DMS53 treated with DMSO at 0.1 percent for 48 hours (cell line): ENCODE data around the gene NOL4L.

ENCODE experiments used
- DNase-seq: peaks from one replicate; lab custom pipeline; 2025; ENCODE audit not compliant: unreplicated experiment; lab: John Stamatoyannopoulos, UW

Gene NOL4L

GRCh38 chr20:32577023-32577422, 8.1 kb downstream of the NOL4L start:
- DNase-seq: no peak

DNA sequence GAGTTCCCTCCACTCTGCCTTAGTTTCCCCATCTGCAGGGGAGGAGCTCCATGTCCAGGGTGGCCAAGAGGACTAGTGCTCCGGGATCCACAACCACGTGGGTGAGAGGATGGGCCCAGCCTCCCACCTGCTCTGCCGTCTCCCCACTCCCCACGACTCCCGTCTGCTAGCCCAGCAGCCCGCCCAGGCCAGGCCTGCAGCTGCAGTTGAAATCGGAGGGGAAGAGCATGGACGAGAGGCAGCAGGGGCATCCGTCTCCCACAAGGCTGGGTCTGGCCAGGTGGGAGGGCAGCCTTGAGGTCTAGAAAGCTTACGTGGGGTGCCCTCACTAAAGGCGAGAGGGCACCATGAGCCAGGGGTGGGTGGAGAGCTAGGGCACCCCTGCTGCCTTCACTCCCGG, 8.6 kb downstream of the NOL4L start:
- DNase-seq: no peak

GRCh38 chr20:32575805-32576204, 9.3 kb downstream of the NOL4L start:
- DNase-seq: no peak

GRCh38 chr20:32575227-32575581, 9.9 kb downstream of the NOL4L start:
- DNase-seq: no peak

DNA sequence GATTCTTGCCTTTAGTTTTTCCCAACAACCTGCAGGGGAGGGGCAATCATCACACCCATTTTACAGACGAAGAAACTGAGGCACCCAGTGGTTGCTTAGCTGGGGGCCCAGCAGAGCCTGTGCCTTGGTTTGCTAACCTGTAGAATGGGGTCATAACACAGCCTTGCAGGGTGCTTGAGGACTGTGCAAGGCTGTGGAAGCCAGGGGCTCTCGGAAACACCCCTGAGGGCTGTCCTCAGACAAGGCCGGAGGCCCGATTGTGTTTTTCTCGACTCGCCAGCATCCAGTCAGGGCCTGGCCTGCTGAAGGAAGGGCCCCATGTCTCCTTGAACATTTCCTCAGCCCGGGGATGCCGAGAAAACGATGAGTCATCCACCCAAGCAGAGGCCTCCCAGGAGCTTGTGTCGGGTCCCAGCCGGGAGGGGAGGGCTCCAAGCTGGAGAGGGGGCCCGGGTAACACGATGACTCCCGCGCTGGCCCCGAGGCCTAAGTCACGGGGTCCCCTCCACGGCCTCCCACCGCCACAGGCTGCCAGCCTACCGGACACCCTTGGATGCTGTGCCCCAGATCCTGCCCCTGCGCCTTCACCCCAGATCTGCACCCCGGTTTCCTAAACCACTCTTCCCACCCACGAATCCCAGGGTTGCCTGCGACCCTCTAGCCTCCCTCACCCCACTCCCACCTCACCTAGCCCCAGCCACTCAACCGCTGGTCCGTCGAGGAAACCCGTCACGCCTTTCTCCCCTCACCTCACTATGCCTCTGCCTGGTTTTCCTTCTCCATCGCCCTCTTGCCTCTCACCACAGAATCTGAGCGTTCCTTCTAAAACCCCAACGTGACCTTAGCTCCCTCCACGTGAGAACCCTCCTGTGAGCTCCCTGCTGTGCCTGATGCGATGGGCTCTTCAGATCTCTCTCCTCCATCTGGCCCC, 10.6 kb downstream of the NOL4L start:
- DNase-seq: no peak

- DNase-seq: no peak
These were observed 11.8 kb downstream of the NOL4L start for GRCh38 chr20:32573167-32573851.

- no peak for DNase-seq
These were observed 12.7 kb downstream of the NOL4L start for GRCh38 chr20:32572271-32572968.

GRCh38 chr20:32571566-32571965, 13.6 kb downstream of the NOL4L start:
- no peak for DNase-seq

DNA sequence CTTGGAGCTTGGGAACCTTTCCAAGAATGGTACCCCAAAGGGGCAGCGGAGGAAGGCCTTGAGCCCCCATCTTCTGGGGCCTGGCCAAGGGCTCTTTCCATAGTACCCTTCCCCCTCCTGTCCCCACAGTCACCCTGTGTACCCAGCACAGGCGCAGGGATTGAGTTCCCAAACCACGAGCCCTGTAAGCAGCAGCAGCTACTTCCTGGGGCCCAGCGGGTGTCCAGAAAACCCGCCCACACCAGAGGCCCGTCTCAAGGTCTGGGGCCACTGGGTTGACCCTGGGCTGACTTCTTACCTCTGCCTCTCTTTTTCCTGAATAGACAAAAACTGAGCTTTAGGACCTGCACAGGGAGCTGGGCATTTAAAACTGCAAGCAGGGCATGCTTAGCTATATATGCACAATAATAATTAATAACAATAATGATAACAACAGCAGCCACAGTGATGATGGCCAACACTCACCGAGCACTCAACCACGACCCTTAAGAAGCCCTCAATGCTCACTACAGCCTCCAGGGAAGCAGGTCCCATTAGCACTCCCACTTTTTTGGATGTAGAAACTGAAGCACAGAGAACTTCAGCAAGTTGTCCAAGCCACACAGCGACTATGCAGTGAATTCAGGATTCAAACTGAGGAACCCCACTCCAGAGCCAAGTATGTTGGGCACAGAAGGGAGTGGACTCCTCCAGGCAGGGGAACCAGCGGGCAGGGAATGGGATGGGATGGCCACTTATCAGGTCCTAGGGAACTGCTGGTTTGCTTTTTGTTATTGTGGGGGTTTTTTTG, 14.5 kb downstream of the NOL4L start:
- no peak for DNase-seq

- DNase-seq: no peak
These were observed 15.5 kb downstream of the NOL4L start for GRCh38 chr20:32569380-32570305.

DNA sequence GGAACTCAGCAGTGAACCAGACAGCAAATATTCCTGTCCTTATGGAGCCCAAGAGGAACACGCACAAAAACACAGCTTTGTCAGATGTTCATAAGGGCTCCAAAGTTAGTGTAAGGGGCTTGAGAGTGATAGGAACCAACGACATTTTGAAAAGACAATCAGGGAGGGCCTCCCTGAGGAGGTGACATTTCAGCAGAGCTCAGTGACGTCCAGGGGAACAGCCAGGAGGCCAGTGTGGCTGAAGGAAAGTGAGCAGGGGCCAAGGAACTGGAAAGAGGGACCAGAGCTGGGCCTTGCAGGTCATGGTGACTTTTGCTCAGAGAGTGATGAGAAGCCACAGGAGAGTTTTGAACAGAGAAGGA, 16.1 kb downstream of the NOL4L start:
- DNase-seq: no peak

DNA sequence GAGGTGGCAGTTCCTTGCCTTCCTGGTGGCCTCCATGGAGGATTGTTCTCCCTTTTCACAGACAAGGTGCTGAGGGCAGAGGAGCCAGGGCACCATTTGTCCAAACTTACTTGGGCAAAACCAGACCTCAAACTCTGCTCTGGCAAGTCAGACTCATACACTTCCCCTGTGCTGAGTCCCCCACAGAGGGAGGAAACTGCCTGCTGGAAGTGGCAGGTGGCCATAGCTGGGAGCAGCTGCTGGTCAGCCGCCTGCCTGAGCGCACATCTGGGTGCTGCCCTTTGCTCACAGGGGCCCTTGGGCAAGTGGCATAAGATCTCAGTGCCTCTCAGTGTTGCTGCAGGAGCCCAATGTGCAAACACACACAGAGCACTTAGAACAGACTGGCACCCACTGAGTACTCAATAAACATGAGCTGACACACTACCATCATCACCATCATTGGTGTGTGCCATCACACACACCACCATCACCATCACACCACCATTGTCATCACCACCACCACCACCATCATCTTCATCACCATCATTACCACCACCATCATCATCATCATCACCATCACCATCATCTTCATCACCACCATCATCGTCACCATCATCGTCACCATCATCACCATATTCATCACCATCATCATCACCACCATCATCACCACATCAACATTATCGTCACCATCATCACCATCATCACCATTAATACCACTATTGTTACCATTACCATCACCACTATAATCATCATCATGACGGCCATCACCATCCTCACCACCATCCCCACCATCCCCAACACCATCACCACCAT, 17.6 kb downstream of the NOL4L start:
- DNase-seq: no peak

GRCh38 chr20:32566379-32567374, 18.5 kb downstream of the NOL4L start:
- DNase-seq: no peak

DNA sequence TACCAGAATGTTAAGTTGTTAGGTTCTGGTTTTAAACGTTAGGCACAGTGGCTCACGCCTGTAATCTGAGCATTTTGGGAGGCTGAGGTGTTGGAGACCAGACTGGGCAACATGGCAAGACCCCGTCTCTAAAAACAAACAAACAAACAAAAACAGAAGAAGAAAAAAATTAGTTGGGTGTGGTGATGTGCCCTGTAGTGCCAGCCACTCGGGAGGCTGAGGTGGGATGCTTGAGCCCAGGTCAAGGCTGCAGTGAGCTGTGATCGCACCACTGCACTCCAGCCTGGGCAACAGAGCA, 19.4 kb downstream of the NOL4L start:
- DNase-seq: no peak

- DNase-seq: no peak
These were observed 20.0 kb downstream of the NOL4L start for GRCh38 chr20:32564921-32565734.

GRCh38 chr20:32564440-32564839, 20.7 kb downstream of the NOL4L start:
- no peak for DNase-seq
